ENCODE results near the gene WAPL.

The WAPL gene

GRCh38 chr10:86400705-86401587, 120.6 kb downstream of the WAPL start:
- H3K4me3 ChIP-seq (ENCODE audit: low read depth, low read length) = peak overlapping the region; percentile 50
- DNase-seq (ENCODE audit: low read depth) = peak; percentile 45
- TF ChIP-seq MAX (IDR thresholded peaks at IDR 0.05; ENCODE audit: low read depth, low read length) (no peak), MYC (IDR thresholded peaks at IDR 0.05; ENCODE audit: low read depth, low read length) (no peak), POLR2A (IDR thresholded peaks at IDR 0.05; ENCODE audit: extremely low read depth, insufficient read length) (no peak), CTCF (IDR thresholded peaks at IDR 0.05; ENCODE audit: low read depth, low read length) (no peak)

GRCh38 chr10:86399879-86400704, 121.5 kb downstream of the WAPL start:
- H3K4me3 ChIP-seq (ENCODE audit: low read depth, low read length) = peak overlapping the region; percentile 50
- TF ChIP-seq MAX (IDR thresholded peaks at IDR 0.05; ENCODE audit: low read depth, low read length) (peak; percentile 67), POLR2A (IDR thresholded peaks at IDR 0.05; ENCODE audit: extremely low read depth, insufficient read length) (peak; percentile 66), MYC (IDR thresholded peaks at IDR 0.05; ENCODE audit: low read depth, low read length) (0 out of 2 replicates have a peak, but pooled peaks have one; percentile 57), CTCF (IDR thresholded peaks at IDR 0.05; ENCODE audit: low read depth, low read length) (peak; percentile 90)
- DNase-seq (ENCODE audit: low read depth) = peak; percentile 98

- TF ChIP-seq MAX (IDR thresholded peaks at IDR 0.05; ENCODE audit: low read depth, low read length) (no peak), POLR2A (IDR thresholded peaks at IDR 0.05; ENCODE audit: extremely low read depth, insufficient read length) (no peak), CTCF (IDR thresholded peaks at IDR 0.05; ENCODE audit: low read depth, low read length) (no peak), MYC (IDR thresholded peaks at IDR 0.05; ENCODE audit: low read depth, low read length) (no peak)
- H3K4me3 ChIP-seq (ENCODE audit: low read depth, low read length) = no peak overlapping the region
- no peak for DNase-seq (ENCODE audit: low read depth)
Observed at GRCh38 chr10:86399514-86399878, 122.1 kb downstream of the WAPL start.

- no peak for TF ChIP-seq CTCF (IDR thresholded peaks at IDR 0.05; ENCODE audit: low read depth, low read length)
- no peak for TF ChIP-seq MAX (IDR thresholded peaks at IDR 0.05; ENCODE audit: low read depth, low read length)
- TF ChIP-seq POLR2A (IDR thresholded peaks at IDR 0.05; ENCODE audit: extremely low read depth, insufficient read length) = no peak
- no peak for TF ChIP-seq MYC (IDR thresholded peaks at IDR 0.05; ENCODE audit: low read depth, low read length)
- H3K4me3 ChIP-seq (ENCODE audit: low read depth, low read length) = no peak overlapping the region
Observed at GRCh38 chr10:86397120-86397519, 124.5 kb downstream of the WAPL start.

DNA sequence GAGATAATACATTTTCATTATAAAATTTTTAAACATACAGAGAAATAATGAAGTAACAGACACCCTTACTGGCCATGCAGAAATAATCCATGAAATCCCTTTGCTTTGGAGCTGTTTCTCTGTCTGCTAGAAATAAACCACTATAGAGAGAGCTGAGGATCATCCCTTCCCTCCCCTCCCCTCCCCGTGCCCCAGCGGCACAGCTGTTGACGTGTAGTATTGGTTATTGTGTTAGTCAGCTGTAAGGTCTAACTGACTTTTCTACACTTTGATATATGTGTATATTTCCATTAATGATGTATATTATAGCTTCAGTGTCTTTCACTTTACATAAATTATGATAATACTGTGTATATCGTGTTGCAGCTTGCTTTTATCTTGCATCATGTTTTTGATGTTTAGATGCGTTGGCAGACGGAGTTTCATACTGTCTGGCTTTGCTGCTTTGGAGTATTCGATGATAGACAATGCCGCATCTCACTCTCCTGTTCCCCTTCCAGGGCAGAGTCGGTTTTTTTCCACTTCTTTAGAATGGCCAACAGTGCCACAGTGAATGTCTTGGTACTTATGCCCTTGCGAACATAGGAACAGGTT, 127.6 kb downstream of the WAPL start:
- DNase-seq (ENCODE audit: low read depth) = no peak
- TF ChIP-seq CTCF (IDR thresholded peaks at IDR 0.05; ENCODE audit: low read depth, low read length) (no peak), POLR2A (IDR thresholded peaks at IDR 0.05; ENCODE audit: extremely low read depth, insufficient read length) (no peak), MYC (IDR thresholded peaks at IDR 0.05; ENCODE audit: low read depth, low read length) (no peak), MAX (IDR thresholded peaks at IDR 0.05; ENCODE audit: low read depth, low read length) (no peak)
- H3K4me3 ChIP-seq (ENCODE audit: low read depth, low read length) = no peak overlapping the region

More at GRCh38 chr10:86397120-86397519, 124.5 kb downstream of the WAPL start:
- no peak for DNase-seq (ENCODE audit: low read depth)

Data from NB4 (cell line).